HepG2 (cell line): ENCODE measurements around the gene JTB. TPM values are rescaled to one million over a fixed set of nuclear protein-coding genes. Genes with fewer than 3 reads are reported as not detected.

Experiments
- MATR3 ChIP-seq: sonication (generic); formaldehyde crosslinking; IDR thresholded peaks from 2 replicates; pipeline ENCODE4 v1.4.0; 2020; ENCODE audit warnings: missing genetic modification reagents
- MBD4 ChIP-seq: IDR thresholded peaks from 2 replicates; pipeline ENCODE4 v1.6.1; 2012; ENCODE audit warnings: low read length, inconsistent platforms, borderline replicate concordance
- ZNF367 ChIP-seq: sonication (generic); formaldehyde crosslinking; IDR thresholded peaks from 2 replicates; pipeline ENCODE4 v1.4.0; 2020; ENCODE audit warnings: missing genetic modification reagents, borderline replicate concordance
- polyA plus RNA-seq, 8 experiments: library from polyadenylated mRNA; depleted of rRNA in 3 of 8; stranded (reverse) in 7 of 8; unstranded in 1 of 8; fragments of >200 nt; fragmentation: Illumina TruSeq in 4 of 8; extraction: Trizol in 4 of 8; gene quantifications; 2 replicates each; pipeline versions ENCODE4 v1.2.1 to v1.2.3, GENCODE V29; 2011 to 2016; ENCODE audit warnings: low read depth in 4 of 8, missing spikeins in 1 of 8, mixed read lengths in 1 of 8; ENCODE audit not compliant: insufficient read depth in 1 of 8
- total RNA-seq, 5 experiments: library from RNA; depleted of rRNA; stranded (reverse); fragments of >200 nt; fragmentation: Illumina TruSeq; extraction: Trizol; gene quantifications; 2 replicates each; pipeline ENCODE4 v1.2.3, GENCODE V29; 2016; ENCODE audit warnings: low read depth in 1 of 5
- TF ChIP-seq, protein P1 (sequence below): sonication (generic); formaldehyde crosslinking; IDR thresholded peaks from 2 replicates; pipeline ENCODE4 v1.4.0; 2020; ENCODE audit warnings: missing genetic modification reagents, borderline replicate concordance
- TF ChIP-seq, protein P2 (sequence below): sonication (generic); formaldehyde crosslinking; conservative IDR thresholded peaks from 2 replicates; pipeline ENCODE4 v1.4.0; 2020; ENCODE audit warnings: missing genetic modification reagents
- TF ChIP-seq, protein P3 (sequence below): sonication (generic); formaldehyde crosslinking; IDR thresholded peaks from 2 replicates; pipeline ENCODE4; 2020; ENCODE audit warnings: missing genetic modification reagents, mild to moderate bottlenecking, borderline replicate concordance
- TF ChIP-seq, protein P4 (sequence below): sonication (generic); formaldehyde crosslinking; IDR thresholded peaks from 2 replicates; pipeline ENCODE4 v1.9.0; 2021; ENCODE audit warnings: missing genetic modification reagents, borderline replicate concordance
- TF ChIP-seq, protein P5 (sequence below), 2 experiments: IDR thresholded peaks; 2 replicates each; pipeline ENCODE4 v1.6.1; 2011 to 2012; ENCODE audit warnings: low read length in 2 of 2, borderline replicate concordance in 1 of 2, low read depth in 1 of 2, mild to moderate bottlenecking in 1 of 2, moderate library complexity in 1 of 2

The JTB gene
- total and polyA plus RNA-seq, 2 of the 13 experiments (the other 11 are each of a cell fraction or from before 2014, with no cell fraction given) = 96.7 to 99.2 TPM

DNA sequence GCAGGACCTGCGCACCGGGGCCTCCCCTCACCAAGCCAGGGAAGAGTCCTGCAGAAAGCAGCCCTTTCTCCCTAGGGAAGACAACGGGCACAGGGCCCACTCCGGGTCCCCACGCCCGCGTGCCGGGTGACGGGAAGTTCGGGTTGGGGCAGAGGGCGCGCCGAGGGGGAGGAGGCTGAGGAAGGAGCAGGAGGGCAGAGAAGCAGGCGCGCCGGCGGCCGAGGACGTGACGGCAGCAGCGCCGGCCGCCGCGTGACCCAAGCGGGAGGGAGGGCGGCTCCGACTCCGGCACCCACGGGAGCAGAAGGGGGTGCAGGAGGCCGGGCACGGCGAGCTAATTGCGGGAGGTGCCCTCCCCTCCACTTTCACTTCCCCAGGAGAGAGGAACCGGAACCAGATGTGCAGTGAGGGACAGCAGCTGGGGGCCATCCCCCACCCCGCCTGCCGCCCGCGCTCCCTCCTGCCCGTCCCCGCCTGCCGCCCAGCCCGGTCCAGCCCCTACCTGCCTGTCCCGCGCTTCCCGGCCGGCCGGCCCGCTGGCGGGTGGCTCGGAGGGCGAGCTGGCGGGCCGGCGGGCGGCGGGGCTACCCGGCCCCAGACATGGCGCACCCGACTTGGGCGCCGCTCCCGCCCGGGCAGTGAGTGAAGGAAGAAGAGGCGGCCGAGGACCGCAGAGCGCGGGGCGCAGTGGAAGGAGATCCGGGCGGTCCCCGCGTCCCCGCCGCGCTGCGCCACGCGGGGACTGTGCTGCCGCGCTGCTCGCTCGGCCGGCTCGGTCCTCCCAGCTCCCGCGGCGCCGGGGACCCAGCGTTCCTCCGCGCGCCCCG, 31.5 kb downstream of the JTB start (continued):
- TF ChIP-seq, protein P1, sequence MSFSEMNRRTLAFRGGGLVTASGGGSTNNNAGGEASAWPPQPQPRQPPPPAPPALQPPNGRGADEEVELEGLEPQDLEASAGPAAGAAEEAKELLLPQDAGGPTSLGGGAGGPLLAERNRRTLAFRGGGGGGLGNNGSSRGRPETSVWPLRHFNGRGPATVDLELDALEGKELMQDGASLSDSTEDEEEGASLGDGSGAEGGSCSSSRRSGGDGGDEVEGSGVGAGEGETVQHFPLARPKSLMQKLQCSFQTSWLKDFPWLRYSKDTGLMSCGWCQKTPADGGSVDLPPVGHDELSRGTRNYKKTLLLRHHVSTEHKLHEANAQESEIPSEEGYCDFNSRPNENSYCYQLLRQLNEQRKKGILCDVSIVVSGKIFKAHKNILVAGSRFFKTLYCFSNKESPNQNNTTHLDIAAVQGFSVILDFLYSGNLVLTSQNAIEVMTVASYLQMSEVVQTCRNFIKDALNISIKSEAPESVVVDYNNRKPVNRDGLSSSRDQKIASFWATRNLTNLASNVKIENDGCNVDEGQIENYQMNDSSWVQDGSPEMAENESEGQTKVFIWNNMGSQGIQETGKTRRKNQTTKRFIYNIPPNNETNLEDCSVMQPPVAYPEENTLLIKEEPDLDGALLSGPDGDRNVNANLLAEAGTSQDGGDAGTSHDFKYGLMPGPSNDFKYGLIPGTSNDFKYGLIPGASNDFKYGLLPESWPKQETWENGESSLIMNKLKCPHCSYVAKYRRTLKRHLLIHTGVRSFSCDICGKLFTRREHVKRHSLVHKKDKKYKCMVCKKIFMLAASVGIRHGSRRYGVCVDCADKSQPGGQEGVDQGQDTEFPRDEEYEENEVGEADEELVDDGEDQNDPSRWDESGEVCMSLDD (CRISPR knock-in tag) = no peak
- TF ChIP-seq, protein P2, sequence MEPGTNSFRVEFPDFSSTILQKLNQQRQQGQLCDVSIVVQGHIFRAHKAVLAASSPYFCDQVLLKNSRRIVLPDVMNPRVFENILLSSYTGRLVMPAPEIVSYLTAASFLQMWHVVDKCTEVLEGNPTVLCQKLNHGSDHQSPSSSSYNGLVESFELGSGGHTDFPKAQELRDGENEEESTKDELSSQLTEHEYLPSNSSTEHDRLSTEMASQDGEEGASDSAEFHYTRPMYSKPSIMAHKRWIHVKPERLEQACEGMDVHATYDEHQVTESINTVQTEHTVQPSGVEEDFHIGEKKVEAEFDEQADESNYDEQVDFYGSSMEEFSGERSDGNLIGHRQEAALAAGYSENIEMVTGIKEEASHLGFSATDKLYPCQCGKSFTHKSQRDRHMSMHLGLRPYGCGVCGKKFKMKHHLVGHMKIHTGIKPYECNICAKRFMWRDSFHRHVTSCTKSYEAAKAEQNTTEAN (CRISPR knock-in tag) = no peak
- TF ChIP-seq, protein P3, sequence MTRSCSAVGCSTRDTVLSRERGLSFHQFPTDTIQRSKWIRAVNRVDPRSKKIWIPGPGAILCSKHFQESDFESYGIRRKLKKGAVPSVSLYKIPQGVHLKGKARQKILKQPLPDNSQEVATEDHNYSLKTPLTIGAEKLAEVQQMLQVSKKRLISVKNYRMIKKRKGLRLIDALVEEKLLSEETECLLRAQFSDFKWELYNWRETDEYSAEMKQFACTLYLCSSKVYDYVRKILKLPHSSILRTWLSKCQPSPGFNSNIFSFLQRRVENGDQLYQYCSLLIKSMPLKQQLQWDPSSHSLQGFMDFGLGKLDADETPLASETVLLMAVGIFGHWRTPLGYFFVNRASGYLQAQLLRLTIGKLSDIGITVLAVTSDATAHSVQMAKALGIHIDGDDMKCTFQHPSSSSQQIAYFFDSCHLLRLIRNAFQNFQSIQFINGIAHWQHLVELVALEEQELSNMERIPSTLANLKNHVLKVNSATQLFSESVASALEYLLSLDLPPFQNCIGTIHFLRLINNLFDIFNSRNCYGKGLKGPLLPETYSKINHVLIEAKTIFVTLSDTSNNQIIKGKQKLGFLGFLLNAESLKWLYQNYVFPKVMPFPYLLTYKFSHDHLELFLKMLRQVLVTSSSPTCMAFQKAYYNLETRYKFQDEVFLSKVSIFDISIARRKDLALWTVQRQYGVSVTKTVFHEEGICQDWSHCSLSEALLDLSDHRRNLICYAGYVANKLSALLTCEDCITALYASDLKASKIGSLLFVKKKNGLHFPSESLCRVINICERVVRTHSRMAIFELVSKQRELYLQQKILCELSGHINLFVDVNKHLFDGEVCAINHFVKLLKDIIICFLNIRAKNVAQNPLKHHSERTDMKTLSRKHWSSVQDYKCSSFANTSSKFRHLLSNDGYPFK (CRISPR knock-in tag) = peak; percentile 50; the same call in 1 of the 2 replicates
- TF ChIP-seq, protein P4, sequence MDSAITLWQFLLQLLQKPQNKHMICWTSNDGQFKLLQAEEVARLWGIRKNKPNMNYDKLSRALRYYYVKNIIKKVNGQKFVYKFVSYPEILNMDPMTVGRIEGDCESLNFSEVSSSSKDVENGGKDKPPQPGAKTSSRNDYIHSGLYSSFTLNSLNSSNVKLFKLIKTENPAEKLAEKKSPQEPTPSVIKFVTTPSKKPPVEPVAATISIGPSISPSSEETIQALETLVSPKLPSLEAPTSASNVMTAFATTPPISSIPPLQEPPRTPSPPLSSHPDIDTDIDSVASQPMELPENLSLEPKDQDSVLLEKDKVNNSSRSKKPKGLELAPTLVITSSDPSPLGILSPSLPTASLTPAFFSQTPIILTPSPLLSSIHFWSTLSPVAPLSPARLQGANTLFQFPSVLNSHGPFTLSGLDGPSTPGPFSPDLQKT (CRISPR knock-in tag) = no peak
- TF ChIP-seq, protein P5, sequence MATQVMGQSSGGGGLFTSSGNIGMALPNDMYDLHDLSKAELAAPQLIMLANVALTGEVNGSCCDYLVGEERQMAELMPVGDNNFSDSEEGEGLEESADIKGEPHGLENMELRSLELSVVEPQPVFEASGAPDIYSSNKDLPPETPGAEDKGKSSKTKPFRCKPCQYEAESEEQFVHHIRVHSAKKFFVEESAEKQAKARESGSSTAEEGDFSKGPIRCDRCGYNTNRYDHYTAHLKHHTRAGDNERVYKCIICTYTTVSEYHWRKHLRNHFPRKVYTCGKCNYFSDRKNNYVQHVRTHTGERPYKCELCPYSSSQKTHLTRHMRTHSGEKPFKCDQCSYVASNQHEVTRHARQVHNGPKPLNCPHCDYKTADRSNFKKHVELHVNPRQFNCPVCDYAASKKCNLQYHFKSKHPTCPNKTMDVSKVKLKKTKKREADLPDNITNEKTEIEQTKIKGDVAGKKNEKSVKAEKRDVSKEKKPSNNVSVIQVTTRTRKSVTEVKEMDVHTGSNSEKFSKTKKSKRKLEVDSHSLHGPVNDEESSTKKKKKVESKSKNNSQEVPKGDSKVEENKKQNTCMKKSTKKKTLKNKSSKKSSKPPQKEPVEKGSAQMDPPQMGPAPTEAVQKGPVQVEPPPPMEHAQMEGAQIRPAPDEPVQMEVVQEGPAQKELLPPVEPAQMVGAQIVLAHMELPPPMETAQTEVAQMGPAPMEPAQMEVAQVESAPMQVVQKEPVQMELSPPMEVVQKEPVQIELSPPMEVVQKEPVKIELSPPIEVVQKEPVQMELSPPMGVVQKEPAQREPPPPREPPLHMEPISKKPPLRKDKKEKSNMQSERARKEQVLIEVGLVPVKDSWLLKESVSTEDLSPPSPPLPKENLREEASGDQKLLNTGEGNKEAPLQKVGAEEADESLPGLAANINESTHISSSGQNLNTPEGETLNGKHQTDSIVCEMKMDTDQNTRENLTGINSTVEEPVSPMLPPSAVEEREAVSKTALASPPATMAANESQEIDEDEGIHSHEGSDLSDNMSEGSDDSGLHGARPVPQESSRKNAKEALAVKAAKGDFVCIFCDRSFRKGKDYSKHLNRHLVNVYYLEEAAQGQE (IDR thresholded peaks at IDR 0.05; ENCODE audit: borderline replicate concordance in 1 of 2, low read depth in 1 of 2, low read length in 2 of 2) = no peak
- no peak for TF ChIP-seq MBD4
- TF ChIP-seq ZNF367 = no peak
- no peak for TF ChIP-seq MATR3 (CRISPR knock-in tag)
